Measurements from ENCODE around the gene AFAP1.

Gene AFAP1

GRCh38 chr4:7818399-7818911 is 121.2 kb downstream of the AFAP1 start:
- no peak for DNase-seq

GRCh38 chr4:7817877-7818398 is 121.7 kb downstream of the AFAP1 start:
- no peak for DNase-seq

DNA sequence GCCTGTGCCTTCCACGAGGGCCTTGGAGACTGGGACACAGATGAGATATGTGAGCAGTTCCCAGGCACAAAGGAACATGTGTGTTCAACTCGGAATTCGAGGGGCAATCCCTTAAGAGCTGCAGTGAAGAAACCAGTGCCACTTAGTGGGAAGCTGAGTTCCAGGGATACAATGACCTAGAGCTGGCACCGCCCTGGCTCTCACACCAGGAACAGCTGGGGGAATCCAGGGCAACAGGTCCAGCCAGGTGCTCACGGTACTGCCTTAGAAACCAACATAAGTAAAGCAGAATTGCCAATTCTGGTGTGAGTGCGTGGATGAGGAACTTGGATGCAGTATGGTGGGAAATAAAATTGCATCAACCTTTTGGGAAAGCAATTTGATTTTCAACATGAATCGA is 122.9 kb downstream of the AFAP1 start:
- no peak for DNase-seq

GRCh38 chr4:7815981-7816380 is 123.7 kb downstream of the AFAP1 start:
- no peak for DNase-seq

DNA sequence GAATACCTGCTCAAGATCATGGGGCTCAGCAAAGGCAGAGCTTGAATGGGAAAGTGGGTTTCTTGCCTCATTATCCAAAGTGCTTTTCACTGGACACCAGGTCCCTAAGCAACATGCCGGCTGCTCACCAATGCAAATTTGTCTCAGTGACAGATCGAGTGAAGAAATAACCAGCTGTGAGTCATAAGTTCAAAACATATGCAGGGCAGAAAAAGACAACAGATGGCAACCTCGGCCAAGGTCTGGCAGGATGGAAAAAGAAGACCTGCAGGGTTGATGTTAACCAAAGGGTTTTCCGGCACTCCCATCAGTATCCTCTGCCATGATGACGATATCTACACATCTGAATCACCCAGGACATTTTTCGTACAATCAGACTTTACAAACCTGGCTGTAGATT is 124.1 kb downstream of the AFAP1 start:
- no peak for DNase-seq

- no peak for DNase-seq
Observed at GRCh38 chr4:7814451-7814850, 125.2 kb downstream of the AFAP1 start.

- DNase-seq, result no peak
Observed at GRCh38 chr4:7813674-7814073, 126.0 kb downstream of the AFAP1 start.

GRCh38 chr4:7812921-7813320 is 126.7 kb downstream of the AFAP1 start:
- no peak for DNase-seq

- no peak for DNase-seq
Observed at GRCh38 chr4:7812231-7812857, 127.3 kb downstream of the AFAP1 start.

GRCh38 chr4:7811536-7812191 is 128.0 kb downstream of the AFAP1 start:
- DNase-seq, result no peak

- DNase-seq, result no peak
Observed at GRCh38 chr4:7810783-7811535, 128.7 kb downstream of the AFAP1 start.

DNA sequence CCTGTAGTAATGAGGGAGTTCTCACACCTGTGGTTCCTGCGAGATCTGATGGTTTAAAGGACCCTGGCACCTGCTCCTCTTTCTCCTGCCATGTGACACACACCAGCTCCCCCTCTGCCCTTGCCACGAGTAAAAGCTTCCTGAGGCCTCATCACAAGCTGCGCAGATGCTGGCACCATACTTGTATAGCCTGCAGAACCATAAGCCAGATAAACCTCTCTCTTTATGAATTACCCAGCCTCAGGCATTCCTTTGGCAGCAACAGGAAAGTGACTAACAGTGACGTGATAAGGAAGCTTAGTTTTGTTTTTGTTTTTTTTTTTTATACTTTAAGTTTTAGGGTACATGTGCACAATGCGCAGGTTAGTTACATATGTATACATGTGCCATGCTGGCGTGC is 130.9 kb downstream of the AFAP1 start:
- no peak for DNase-seq

DNA sequence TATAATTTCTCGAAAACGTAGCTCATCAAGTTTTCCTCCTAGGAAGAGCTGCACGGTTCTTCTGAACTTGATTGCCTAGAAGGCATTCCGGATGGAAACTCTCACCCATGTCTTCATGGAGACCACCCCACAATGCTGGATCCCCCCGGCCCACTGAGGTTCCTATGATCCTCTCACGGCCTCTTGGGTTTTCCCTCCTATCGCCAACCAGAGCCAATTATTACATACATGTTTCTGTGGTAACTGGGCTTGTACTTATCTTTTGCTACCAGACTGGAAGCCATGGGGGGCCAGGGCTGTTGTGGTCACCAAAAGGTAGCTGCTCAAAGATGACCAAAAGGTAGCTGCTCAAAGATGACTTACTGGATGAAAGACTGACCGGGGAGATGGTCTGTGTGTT is 131.5 kb downstream of the AFAP1 start:
- no peak for DNase-seq

GRCh38 chr4:7807351-7807921 is 132.2 kb downstream of the AFAP1 start:
- DNase-seq, result no peak

DNA sequence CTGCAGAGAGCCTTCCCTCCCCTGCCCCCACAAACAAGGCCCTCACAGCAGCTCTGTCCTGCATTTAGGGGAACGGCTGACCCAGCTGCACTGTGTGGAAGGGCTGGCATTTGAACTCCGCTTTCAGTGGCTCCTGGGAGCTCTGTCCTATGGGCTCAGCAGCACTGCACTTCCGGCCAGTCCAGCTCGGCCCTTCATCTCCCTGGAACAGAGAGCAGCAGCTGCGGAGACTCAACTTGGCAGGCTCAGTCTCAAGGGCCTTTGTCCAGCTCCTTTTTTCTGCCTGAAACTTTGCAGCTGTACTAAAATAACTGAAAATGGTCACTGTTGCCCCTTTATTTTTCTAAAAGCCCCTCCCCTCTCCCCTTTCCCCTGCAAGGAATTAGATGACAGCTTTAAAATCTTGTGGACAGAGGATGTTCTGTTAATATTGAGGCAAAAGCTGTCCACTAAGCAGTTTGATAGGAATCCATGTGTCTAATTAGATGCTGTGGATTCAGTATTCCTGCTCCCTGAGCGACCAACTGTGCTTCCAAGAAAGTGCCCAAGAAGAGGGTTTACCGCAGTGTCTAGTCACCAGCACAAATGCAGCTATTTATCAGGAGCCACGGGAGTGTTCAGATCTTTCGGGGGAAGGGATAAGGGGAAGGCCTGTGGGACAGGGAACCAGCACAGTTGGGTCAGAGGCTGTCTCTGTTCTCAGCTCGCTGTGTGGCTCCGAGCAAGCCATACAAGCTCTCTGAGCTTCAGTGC is 133.1 kb downstream of the AFAP1 start:
- peak; percentile 77 for DNase-seq

- DNase-seq, result no peak
Observed at GRCh38 chr4:7805533-7806337, 133.9 kb downstream of the AFAP1 start.

DNA sequence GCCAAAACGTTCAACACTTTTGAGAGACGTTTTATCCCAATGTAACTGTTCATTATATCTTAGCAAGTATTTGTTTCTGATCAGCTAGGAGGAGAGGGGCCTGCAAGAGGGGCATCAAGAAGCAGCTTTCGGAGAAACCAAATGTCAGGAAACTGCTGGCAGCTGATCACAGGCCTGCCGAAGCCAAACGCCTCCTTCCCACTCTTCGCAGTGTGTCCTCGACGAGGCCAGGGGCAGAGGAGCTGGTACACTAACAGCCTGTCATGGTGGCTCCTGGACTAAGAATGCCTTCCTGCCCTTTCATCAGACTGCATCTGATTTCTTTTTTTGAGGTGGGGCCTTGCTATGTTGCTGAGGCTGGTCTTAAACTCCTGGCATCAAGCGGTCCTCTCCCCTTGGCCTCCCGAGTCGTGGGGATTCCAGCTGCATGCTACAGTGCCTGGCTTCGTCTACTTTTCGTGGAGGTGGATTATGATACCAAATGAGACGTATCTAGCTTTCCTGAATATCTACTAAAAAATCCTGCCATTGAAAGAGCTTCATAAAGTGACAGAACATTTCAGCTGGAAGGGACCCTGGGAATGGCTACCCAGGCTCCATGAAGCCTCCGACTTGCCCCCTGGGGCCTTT is 134.8 kb downstream of the AFAP1 start:
- no peak for DNase-seq

GRCh38 chr4:7803992-7804755 is 135.5 kb downstream of the AFAP1 start:
- DNase-seq, result peak; percentile 90

- no peak for DNase-seq
Observed at GRCh38 chr4:7803371-7803770, 136.3 kb downstream of the AFAP1 start.

- DNase-seq, result peak; percentile 82
Observed at GRCh38 chr4:7802093-7802726, 137.5 kb downstream of the AFAP1 start.

All from midbrain (tissue), 1 donor.